Stimulated activated CD4-positive, alpha-beta T cell treated with anti-CD3 and anti-CD28 coated beads, TNF-alpha, amount 100 ng/mL, for 48 hours (primary cell): Measurements from ENCODE around the gene RTF1.
"Not testable (repeated sequence)": the region's sequence is repeated elsewhere in the genome, so short reads cannot be mapped to it uniquely, and the experiment has no call there.

ENCODE experiments used
- DNase-seq, 3 donors: peaks; one replicate each; pipeline ENCODE4 v3.0.0-alpha.2; 2020; ENCODE audit warnings: low read depth in 3 of 3

The RTF1 gene

GRCh38 chr15:41416742-41417417 is at the start of gene RTF1:
Gene RTF1 (plus strand): TSS chr15:41417095. CDS start chr15:41417116, 21 bp downstream.
- DNase-seq = peak; percentile 90 to 98 (median 95)

DNA sequence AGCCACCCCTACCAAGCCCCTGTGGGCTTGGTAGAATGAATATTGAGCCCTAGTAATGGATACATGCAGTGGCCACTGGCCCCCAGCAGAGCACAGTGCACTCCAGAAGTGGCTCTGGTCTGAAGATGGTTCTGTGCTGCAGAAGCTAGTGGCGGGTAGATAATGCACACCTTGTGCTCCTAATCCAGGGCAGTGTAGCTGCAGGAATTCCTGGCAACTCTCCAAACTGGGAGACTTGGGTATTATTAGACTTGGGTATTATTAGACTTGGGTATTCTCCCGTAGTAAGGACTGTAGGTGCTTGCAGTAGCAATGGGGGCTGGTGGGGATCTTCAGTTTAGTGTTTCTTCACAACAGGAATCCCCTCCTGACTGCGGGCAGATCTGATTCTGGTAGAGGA is 49.5 kb upstream of the RTF1 start:
- DNase-seq = no peak

DNA sequence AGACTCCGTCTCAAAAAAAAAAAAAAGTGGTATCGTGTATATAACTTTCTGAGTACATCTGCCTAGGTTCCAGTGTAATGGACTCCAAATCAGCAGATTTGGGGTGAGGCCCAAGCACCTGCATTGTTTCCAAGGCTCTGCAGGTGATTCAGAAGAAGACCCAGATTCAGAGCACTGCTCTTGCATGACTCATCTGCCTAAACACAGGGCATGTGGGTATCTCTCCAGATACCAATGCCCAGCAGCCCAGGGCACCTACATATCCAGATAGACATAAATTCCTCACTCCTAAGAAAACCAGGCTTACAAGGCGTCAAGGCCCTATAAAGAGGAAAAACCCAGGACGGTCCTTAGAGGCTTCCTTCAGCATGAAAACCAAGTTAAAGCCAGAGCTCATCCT is 38.9 kb upstream of the RTF1 start:
- no peak for DNase-seq

DNA sequence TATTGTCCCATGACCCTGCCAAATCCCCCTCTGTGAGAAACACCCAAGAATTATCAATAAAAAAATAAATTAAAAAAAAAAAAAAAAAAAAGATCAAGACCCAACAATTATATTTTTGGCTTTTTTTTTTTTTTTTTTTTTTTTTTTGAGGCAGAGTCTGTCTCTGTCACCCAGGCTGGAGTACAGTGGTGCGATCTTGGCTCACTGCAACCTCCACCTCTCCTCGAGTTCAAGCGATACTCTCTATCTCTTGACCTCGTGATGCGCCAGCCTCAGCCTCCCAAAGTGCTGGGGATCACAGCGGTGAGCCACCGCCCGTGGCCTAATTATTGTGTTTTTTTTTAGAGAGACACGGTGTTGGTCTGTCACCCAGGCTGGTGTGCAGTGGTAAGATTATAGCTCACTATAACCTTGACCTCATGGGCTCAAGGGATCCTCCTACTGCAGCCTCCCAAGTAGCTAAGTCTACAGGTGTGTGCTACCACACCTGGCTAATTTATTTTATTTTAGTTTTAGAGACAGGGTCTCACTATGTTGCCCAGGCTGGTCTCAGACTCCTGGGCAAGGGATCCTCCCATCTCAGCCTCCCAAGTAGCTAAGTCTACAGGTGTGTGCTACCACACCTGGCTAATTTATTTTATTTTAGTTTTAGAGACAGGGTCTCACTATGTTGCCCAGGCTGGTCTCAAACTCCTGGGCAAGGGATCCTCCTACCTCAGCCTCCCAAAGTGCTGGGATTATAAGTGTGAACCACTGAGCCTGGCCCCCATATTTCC is 32.7 kb upstream of the RTF1 start:
- not testable (repeated sequence) for DNase-seq

DNA sequence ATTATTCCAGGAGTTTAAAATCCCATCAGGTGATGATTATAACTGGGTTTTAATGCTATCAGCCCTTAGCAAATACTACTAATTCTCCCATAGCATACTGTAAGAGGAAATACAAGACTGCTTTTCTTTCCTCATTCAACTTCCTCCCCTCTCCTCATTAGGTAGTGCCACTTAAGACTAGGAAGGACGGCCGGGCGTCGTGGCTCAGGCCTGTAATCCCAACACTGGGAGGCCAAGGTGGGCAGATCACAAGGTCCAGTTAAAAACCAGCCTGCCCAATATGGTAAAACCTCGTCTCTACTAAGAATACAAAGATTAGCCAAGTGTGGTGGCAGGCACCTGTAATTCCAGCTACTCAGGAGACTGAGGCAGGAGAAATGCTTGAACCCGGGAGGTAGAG is 29.2 kb upstream of the RTF1 start:
- no peak for DNase-seq

DNA sequence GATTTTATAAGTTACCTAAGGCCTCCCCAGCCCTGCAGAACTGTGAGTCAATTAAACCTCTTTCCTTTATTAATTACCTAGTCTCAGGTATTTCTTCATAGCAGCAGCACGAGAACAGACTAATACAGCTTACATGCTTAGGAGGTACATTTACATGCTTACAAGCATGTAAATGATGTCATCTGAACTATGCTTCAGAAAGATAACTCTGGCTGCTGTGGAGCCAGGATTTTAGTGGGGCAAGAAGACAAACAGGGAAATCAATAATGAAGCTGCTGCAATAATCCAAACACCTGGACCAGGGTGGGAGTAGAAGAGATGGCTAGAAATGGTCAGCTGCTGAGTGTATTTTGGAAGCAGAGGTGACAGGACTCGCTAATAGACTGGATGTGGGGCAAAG is 24.2 kb upstream of the RTF1 start:
- no peak for DNase-seq

DNA sequence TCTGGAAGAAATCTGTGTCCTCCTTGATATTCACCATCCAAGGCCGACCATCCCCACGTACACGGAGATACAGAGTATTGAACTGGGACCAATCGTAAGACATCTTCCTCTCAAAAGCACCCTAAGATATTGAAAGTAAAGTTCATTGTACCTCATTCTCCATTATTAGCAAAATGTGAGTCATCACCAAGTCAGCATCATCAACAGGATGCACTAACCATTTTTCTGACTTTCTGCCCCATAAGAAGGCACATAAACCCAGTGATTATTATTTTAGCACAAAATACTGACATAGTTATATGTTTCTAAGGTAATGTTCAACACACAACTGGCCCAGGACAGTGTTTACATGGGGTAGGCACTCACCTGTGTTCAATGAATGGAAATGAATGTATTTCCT is 22.0 kb upstream of the RTF1 start:
- no peak for DNase-seq

DNA sequence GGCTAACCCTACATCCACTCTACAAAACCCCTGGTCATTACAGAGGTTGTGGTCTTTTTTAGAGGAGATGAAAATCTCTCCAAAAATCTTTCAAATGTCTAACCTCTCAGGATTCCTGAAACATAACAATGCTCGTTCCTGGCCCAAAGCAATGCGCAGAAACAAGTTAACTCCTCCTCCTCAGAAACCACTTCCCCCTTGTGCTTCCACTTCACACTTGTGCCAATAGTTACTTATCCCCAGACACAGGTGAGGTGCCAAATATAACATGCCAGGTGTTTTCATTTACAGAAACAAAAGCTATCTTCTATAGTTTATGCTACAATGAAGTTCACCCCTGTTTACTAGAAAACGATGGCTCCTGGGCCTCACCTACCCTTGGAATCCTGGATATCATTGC is 20.8 kb upstream of the RTF1 start:
- no peak for DNase-seq

DNA sequence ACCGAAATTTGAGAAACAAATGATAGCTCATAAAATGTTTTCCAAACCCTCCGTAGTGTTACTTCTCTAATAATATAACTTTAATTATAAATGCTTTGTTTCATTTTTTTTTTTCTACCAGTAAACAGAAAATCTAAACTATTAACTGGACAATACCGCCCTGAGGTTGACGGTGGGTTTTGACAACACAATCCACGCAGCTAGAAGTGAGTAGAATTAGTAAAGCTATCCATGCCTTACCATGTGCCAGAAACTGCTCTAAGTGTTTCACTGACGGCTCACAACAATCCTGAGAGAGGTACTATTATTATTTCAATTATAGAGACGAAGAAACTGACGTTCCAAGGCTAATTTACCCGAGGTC is 15.0 kb upstream of the RTF1 start:
- DNase-seq = no peak

DNA sequence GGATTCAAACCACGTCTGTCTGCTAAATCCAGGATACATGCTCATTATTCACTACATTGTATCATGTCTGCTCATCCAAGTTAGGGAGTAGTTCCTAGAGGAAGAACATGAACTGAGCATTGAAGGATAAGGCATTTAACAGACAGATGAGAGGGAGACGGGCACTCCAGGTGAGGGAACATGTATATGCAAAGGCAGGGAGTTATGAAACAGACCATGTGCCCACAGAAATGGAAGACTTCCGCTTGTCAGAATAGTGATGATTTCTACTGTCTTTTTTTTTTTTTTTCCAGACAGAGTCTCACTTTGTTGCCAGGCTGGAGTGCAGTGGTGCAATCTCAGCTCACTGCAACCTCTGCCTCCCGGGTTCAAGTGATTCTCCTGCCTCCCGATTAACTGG is 9.6 kb upstream of the RTF1 start:
- DNase-seq = no peak

DNA sequence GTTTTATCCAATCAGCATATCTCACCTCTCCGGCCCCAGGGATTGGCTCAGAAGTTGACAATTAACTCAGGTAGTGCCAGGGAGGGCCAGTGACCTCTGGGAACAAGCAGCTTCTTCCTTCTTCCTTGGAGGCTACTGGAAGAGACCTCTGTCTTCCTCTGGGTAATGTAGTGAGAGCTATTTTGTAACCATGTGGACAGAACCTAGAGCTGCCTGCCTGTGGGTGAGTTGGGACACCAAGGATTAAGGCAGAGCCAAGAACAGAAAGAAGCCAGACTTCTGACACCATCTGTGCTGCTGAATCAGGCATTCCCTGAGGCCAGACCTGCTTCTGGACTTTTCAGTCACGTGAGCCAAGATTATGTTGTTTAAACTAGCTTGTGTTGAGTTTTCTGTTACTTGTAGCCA is 8.7 kb upstream of the RTF1 start:
- no peak for DNase-seq

DNA sequence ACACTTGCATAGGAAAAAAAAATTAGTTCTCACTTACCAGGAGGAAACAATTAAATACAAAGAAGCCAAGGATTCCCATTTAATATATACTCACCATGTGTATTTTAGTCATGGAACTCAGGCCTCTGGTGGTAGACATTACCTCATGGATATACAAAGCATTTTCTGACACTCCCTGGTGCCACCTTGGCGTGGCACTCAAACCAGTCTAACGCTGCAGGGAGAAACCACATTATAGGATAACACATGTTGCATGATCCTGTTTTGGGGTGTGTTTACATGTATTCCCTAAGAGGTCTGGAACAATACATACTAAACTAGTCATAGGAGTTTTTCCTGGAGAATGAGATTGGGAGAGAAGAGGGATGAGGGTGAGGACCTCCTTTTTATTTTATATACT is 5.9 kb upstream of the RTF1 start:
- DNase-seq = no peak

- DNase-seq = no peak
Measured at GRCh38 chr15:41411441-41411840, 5.5 kb upstream of the RTF1 start.

- DNase-seq = no peak
Measured at GRCh38 chr15:41416128-41416741, 660 bp upstream of the RTF1 start.

GRCh38 chr15:41417418-41418195 is 712 bp downstream of the RTF1 start:
- peak in 1 of 3 donors; percentile 33 for DNase-seq

GRCh38 chr15:41423979-41424659 is 7.2 kb downstream of the RTF1 start:
- DNase-seq = no peak

- DNase-seq = no peak
Measured at GRCh38 chr15:41424809-41425208, 7.9 kb downstream of the RTF1 start.

GRCh38 chr15:41425907-41426306 is 9.0 kb downstream of the RTF1 start:
- not testable (repeated sequence) for DNase-seq

GRCh38 chr15:41429003-41429890 is 12.4 kb downstream of the RTF1 start:
- no peak for DNase-seq

DNA sequence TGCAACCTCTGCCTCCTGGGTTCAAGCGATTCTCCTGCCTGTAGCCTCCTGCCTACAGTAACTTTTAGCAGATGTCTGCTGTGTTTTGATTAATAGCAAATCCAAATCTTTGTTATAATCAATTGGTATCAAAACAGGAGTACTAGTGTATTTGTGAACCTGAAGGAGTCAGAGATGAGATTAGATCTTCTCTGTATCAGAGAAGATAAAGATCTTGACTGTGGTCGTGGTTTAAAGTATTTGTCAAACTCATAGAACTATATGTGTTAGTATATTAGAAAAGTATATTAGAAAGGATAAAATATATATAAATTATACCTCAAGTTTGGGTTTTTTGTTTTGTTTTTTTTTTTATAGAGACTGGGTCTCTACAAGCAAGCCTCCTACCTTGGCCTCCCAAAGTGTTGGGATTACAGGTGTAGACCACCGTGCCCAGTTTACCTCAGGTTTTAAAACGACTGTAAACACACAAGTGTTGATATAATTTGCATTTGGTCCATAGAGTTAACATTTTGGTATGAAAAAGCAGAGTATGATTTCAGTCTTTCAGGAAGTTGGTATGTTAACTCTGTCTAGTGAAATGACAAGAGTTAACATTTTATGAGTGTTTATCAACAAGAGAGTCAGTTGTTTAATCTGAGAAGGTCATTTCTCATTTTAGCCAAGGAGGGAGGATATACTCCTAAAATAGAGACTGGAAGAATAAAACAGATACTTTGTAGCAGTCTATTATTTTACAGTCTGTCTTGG is 18.3 kb downstream of the RTF1 start:
- no peak for DNase-seq
